RWPE1 (cell line): Measurements from ENCODE around the gene CHRM4.

ENCODE experiments used
- CTCF ChIA-PET: fragments of 350-600 bp; sonication (Branson Sonifier 250); formaldehyde crosslinking; extraction: SDS; loops from one replicate; lab custom pipeline; 2021; lab: Yijun Ruan, JAX
- POLR2A ChIA-PET: fragments of 400-600 bp; formaldehyde crosslinking; extraction: SDS; loops from one replicate; lab custom pipeline; 2020; ENCODE audit warnings: antibody characterized with exemption; ENCODE audit not compliant: low non-redundant PET; lab: Yijun Ruan, JAX
- DNase-seq: peaks from one replicate; pipeline ENCODE4 v3.0.0; 2012; ENCODE audit warnings: low spot score
- H3K27ac ChIP-seq: fragments of 450-650 bp; 2 replicates; pipeline ENCODE4 v1.5.1; 2017
- TF ChIP-seq, protein P1 (sequence below): fragments of 450-650 bp; conservative IDR thresholded peaks from 2 replicates; pipeline ENCODE4 v1.5.1; 2017; ENCODE audit warnings: low read depth, mild to moderate bottlenecking

Gene CHRM4

DNA sequence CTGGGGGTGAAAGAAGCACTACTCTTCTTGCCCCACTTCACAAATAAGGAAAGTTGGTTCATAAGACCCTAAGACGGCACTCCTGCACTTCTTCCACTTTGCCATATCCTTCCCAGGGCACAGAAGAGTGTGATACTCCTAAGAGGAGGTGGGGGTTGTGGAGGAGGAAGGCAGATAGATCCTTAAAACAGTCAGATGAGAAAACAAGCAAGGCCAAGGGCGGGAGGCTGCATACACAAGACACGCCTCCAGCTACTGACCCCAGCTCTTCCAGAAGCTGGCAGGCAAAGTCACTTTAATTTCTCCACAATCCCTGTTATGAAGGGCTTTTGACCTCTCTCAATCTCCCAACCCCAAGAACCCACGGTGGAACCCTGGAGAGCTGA lies 1.6 kb upstream of the CHRM4 start:
- TF ChIP-seq, protein P1, sequence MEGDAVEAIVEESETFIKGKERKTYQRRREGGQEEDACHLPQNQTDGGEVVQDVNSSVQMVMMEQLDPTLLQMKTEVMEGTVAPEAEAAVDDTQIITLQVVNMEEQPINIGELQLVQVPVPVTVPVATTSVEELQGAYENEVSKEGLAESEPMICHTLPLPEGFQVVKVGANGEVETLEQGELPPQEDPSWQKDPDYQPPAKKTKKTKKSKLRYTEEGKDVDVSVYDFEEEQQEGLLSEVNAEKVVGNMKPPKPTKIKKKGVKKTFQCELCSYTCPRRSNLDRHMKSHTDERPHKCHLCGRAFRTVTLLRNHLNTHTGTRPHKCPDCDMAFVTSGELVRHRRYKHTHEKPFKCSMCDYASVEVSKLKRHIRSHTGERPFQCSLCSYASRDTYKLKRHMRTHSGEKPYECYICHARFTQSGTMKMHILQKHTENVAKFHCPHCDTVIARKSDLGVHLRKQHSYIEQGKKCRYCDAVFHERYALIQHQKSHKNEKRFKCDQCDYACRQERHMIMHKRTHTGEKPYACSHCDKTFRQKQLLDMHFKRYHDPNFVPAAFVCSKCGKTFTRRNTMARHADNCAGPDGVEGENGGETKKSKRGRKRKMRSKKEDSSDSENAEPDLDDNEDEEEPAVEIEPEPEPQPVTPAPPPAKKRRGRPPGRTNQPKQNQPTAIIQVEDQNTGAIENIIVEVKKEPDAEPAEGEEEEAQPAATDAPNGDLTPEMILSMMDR, result no peak
- ChIA-PET CTCF (interaction anchor here (0.6 to 1.1 kb wide), 4 partner anchors 29 to 223 kb away, joined by 3 to 7 read pairs (median 3); no protein-coding TSS in a partner anchor), POLR2A (no interaction called here)
- no peak for DNase-seq
- no peak overlapping the region for H3K27ac ChIP-seq

DNA sequence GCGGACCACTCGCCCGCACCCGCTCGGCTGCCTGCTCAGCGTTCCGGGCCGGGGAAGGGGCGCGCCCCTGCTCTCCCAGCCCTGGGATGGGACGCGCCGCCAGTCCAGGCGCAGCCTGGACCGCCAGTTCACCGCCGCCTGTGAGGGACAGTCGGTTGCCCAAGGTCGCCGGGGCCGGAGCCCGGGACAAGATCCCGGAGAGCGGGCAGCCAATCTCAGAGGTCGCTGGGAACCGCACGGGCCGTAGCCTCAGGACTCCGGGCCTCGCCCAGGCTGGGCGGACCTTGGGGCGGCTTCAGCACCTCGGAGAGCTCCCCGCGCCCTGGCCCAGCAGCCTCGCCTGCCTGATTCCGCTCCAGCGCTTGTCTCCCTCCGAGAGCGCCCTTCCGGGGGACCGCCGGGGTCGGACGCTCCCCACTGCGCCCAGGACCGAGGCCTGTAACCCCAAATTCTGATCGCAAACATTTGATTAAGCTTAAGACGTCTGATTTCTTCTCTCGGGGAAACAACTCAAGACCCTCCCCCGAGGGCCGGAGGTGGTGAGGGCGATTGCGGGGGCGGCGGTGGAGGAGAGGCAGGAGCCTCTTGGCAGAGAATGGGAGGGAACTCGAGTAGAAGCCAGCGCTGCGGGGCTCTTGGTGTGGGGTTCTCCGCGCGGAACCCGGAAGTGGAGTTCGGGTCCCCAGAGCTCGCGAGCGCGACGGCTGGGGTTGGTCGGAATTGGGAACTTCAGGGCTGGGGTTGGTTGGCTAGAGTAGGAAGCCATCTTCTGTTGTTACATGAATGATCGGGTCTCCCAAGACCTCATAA lies 1.1 kb upstream of the CHRM4 start:
- TF ChIP-seq, protein P1, result no peak
- POLR2A ChIA-PET, result no interaction called here
- CTCF ChIA-PET, result interaction anchor here (0.5 to 1.5 kb wide), 13 partner anchors 9 to 309 kb away, joined by 3 to 7 read pairs (median 4); no protein-coding TSS in a partner anchor
- DNase-seq, result peak; percentile 87
- H3K27ac ChIP-seq, result no peak overlapping the region

DNA sequence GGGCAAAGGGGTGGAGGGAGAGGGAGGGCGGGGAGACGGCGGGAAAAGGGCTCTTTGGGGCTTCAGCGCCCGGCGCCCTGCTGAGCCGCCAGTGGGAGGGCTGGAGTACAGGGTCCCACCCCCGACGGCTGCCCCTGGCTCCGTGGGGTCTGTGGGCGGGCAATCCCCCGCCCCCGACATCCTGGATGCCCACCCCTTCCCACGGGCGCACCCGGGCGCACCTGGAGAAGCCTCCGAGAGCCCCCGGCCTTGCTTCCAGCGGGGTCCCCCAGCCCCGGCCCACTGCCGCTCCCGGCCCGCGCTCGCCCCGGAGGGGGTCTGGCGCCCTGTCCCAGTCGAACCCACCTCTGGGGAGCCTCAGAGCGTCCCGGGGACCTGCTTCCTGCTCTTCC lies 394 bp downstream of the CHRM4 start:
- POLR2A ChIA-PET, result no interaction called here
- CTCF ChIA-PET, result interaction anchor here (0.7 to 1.5 kb wide), 7 partner anchors 15 to 450 kb away, joined by 3 to 5 read pairs (median 4); no protein-coding TSS in a partner anchor
- no peak for DNase-seq
- TF ChIP-seq, protein P1, result no peak
- no peak overlapping the region for H3K27ac ChIP-seq

DNA sequence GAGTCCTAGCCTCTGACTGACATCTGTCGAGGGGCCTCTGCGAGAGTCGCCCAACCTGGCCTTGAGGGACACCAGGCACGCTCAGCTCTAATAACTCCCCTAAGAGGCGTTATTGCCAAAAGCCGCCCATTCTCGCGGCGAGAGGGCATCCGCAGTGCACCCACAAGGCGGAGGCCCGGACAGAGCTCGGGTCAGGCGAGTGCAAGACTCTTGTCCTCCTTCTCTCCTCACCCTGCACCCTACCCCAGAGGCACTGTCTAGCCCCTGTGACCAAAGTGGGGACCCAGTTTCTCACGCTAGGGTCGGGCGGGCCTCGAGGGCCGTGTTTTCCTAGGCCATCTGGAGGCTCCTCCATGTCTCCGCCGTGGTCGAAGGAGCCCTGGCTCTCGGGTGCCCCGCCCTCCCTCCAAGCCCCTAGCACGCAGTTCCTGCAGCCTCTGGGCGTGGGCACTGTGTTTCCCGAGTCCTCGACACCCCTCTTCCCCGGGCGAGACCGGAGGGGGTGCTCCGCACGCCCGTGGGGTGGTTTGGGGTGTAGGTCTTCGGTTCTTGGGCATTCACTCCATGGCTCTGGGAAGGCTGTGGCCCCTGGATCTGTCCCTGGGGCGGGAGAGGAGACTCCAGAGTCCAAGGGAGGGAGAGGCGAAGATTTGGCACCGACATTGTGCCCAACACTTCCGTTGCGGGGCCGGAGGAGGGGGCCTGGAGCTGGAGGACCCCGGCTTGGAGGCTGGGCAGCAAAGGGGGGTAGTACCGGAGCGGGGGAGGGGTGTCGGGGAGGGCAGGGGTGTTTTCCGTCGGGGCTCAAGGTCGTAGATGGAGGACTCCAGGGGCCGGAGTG lies 1.0 kb downstream of the CHRM4 start:
- ChIA-PET CTCF (interaction anchor here (0.6 to 2.3 kb wide), 12 partner anchors 9 to 215 kb away, joined by 3 to 11 read pairs (median 4); no protein-coding TSS in a partner anchor), POLR2A (interaction anchor here (0.6 kb wide), 1 partner anchor 136 kb away, joined by 9 read pairs; no protein-coding TSS in a partner anchor)
- DNase-seq, result no peak
- TF ChIP-seq, protein P1, result no peak
- H3K27ac ChIP-seq, result no peak overlapping the region

DNA sequence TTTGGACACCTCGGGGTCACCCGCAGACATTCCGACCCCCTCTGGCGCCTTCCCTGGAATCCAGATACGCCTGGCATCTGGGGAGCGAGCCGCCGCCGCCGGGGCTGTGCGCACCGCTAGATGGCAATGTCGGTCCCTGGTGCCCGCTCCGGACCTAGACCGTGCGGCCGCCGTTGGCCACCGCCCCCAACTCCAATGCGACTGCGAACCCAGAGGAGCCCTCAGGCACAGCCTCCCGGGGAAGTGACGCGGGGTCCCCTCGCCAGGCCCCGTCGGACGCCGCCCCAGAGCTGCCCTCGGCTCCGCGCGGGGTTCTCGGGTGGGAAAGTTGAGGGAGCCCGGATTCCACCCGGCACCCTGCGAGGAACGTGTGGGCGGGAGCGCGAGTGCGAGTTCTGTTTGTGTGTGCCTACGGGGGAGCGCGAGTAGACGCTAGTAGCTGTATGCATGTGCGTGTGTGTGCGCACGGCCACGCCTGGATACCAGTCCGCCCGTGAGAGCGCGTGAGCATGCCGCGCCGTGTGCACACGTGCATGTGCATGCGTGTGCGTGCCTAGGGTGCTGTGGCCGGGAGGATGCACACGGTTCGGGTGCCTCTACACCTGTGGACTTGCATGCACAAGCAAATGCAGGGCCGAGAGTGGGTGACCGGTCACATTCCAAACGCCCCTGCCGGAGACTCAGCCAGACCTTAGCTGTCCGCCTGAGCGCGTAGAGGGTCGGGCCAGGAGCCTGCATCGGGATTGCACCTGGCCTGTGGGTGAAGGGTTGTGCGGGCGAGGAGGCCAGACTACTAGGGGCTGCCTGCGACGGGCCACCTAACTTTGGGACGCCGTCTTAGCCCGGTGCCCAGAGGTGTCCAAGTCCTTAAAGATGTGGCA lies 1.9 kb downstream of the CHRM4 start:
- DNase-seq, result peak; percentile 81
- H3K27ac ChIP-seq, result no peak overlapping the region
- TF ChIP-seq, protein P1, result peak; percentile 96
- ChIA-PET POLR2A (no interaction called here), CTCF (interaction anchor here (0.6 to 2.3 kb wide), 29 partner anchors 9 to 795 kb away, joined by 3 to 13 read pairs (median 3); no protein-coding TSS in a partner anchor)
